NCI-H187 (cell line): ENCODE data around the gene TMEM198.

Experiments used
- DNase-seq, 2 experiments: peaks; one replicate each; lab custom pipeline; 2025; lab: John Stamatoyannopoulos, UW

Gene TMEM198

DNA sequence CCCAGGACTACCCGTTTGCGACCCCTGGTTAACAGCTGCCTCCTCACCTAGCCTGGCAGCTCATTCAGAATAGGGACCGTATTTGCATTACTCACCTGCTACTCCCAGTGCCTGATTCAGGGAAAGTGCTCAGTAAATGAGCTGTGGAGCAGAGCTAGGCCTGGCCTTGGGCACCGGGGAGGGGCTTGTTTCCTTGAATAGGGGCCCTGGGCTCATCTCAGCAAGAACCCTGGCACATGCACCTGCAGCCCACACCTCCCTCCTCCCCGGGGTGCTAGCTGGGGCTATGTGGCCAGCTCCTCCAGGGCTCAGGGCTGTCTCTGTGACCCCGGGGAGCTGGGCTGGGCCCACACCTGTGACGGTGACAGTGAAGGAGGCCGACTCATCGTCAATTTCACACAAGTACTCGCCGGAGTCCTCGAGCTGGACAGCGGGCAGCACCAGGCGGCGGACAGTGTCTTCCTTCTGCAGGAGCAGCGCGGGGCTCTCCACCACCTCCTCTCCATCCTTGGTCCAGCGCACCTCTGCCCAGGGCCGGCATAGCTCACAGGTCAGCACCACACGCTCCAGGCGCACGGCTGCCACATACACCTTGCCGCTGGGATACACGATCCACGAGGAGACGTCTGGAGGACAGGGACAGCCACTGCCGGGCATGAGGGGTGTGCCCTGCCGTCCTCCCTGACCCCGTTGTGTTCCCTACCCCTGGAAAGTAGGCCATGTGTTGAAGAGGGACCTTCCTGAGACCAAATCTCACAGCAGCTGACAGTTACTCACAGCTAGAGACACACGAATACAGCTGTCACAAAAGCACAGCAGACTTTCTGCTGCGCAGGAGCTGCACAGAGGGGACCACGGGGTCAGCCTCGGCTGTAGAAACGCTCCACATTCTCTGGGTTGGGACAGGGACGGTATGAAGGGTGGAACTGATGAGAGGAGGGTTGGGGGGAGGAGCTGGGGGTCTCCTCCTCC lies 18.5 kb downstream of the TMEM198 start:
- no peak for DNase-seq

DNA sequence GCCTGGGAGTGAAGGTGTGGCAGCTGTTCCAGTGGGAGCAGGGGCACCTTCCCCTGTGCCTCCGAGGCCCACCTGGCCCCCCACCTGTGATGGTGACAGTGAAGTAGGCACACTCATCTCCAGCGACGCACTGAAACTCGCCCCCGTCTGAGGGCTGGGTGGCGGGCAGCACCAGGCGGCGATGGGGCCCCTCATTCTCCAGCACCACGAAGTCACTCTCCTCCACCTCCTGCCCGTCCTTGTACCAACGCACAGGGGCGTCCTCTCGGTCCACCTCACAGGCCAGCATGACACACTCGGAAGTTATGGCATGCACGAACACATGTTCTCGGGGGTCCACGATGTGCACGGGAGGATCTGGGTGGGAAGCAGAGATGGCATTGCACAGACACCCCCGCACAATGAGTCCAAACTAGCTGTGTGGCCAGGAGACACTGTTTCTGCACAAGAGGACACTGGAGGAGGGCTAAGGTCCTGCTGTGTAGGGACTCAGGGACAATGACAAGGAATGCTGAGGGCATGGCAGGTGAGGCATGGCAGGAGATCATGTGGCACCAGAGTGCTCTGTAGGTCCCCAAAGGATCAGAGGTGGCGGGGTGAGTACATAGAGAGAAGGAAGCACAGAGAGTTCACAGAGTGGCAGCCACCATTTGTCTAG lies 19.6 kb downstream of the TMEM198 start:
- no peak for DNase-seq

DNA sequence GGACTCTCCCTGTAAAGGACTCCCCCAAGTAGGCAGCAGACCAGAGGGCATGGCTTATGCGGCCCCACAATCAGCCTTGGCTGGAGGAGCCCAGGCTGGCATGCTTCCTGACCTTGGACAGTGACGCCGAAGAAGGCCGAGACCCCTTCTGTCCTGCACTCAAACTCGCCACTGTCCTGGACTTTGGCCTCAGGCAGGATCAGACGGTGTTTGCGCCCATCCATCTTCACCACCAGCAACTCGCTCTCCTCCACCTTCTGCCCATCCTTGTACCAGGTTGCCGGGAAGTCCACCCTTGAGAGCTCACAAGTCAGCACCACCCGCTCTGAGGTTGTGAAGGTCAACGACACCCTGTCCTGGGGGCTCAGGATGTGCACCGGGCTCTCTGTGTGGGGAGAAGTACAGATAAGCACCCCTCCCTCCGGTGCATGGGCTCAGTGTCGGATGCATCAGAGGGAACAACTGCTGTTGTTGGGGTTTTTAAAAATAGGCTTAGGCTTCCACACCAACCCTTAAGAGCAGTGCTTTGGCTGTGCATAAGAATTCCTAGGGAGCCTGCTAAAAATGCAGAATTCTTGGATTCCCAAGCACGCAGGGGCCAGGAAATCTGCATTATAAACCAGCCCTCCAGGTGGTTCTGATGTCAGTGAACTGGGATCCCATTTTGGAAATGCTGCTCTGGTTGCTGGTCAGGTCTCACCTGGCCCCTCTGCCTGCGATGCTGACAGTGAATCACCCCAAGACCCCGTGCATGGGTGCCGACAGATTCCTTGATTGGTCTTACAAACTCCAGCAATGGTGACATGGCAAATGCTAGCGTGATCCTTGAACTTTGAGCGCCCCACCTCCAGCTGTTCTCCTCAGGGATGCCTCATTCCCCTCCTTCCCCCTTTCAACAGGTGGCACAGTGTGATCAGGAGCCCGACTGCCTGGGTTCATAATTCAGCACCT lies 21.6 kb downstream of the TMEM198 start:
- no peak for DNase-seq

DNA sequence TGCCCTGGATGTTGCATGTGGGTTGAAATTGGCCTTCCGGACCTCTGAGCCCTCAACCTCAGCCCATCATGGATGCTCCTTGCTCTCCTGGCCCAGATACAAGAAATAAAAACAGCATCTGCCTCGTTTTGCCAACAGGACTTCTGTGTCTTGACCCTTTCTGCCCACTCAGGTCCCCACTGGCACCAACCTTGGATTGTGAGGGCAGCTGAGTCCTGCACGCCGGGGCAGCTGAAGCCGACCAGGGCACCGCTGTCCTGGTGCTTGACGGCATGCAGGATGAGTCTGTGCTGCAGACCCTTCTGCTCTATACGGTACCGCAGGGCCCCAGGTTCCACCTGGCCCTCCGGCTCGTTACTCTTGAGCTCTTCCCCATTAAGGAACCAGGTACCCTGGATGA lies 22.8 kb downstream of the TMEM198 start:
- no peak for DNase-seq

DNA sequence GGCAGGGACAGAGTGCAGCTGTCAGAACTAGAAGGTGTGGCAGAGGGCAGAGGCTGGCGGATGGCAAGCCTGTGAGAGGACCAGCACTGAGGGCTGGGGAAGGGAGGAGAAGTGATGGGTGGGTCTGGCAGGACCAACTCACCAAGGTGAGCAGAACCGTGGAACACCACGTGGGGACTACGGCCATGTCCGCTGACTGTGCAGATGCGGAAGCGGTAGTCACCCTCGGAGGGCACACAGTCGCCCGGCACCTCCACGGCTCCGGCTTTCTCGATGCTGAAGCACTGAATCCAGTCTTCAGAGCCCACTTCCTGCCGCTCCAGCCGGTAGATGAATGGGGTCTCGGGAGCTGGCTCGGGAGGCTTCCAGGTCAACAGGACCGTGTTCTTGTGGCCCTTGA lies 23.3 kb downstream of the TMEM198 start:
- no peak for DNase-seq

DNA sequence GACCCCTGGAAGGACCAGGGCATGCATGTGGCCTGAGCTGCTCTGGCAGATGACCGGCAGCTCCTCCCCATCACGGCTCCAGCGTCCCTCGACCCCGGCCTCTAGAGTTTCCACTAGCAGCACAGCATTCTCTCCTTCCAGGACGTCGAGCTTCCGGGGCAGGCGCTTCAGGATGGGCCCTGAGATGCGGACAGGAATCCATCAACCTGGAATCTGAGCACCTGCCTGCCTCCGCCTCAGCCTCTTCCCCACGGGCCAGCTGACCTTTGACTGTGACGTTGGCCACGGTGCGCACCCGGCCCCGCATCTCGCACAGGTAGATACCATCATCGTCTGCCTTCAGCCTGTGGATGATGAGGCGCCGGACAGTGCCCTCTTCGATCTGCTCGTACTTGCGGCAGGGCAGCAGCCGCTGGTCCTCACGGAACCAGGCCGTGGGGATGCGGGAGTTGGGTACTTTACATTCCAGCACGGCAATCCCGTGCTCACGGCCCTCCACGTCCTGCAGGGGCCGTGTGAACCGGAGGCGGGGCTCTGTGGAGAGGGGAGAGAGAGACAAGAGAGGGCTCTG lies 24.0 kb downstream of the TMEM198 start:
- DNase-seq: no peak

DNA sequence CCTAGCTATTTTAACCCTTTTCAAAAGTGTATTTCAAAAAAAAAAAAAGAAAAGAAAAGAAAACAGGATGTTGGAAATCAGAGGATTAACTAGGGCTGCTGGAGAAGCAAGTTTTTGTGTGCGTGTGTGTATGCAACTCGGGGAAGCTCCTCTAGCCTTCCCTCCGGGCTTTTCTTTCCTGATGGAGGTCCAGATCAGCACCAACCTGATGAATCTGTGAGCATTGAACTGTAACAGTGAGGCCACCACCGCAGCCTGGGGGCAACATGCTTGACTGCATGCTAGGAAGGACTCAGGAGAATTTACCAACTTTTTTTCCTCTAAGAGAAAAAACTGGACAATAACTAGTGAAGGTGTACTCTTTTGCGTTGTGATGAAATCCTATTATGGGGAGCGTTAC lies 25.2 kb downstream of the TMEM198 start:
- DNase-seq: no peak

DNA sequence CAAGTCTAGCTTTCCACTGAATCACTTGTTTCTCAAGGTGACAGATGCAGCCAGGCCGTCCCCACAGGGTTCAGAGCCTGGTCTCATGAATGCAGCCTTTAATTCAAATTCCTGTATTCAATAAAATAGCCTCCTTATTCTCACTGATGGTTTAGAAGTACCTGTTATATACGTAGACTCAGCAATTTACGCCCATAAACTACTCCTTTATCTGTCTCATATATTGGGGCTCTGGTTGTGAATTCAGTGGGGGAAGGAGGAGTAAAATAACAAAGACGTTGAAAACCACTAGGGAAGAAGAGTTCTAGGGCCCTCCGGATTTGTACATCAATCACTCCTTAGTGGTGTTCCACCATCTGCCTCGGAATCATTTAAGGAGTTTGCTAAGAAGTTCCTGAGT lies 25.8 kb downstream of the TMEM198 start:
- no peak for DNase-seq

DNA sequence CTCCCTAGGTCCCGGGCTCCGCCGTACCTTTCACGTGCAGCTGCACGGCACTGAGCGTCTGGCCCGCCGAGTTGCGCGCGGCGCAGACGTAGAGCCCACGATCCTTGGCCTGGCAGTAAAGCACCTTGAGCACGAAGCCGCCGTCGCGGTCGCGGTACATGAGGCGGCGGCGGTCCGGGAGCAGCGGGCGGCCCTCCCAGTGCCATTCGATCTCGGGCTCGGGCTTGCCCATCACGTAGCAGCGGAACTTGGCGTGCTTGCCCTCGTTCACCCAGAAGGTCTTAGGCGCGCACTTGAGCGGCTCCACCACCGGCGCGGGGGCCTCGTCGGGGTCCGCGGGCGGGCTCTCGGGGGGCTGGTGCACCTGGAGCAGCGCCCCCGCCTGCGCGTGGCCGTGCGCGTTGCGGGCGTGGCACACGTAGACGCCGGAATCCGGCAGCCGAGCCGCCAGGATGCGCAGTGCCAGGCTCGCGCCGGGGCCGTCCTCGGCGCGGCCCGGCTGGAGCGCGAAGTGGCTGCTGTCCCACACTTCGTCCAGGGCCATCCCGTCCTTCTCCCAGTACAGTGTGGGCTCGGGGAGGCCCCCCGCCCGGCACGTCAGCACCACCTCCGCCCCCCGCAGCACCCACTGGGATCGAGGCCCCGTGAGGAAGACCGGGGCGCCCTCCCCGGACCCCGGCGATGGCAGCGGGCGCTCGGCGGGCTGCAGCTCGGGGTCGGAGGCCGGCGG lies 26.5 kb downstream of the TMEM198 start:
- no peak for DNase-seq

DNA sequence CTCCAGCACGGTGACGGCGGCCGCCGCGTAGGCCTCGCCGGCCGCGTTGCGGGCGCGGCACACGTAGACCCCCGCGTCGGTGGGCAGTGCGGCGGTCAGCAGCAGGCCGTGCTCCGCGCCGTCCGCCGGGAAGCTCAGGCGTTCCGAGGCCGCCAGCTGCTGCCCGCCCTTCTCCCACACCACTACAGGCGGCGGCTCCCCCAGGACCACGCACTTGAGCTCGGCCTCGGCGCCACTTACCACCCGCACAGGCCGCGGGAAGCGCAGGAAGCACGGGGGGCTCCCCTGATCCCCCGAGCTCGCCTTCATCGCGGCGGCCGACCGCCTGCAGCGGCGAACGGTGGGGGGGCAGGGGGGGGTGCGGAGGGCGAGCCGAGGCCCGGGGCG lies 27.1 kb downstream of the TMEM198 start:
- DNase-seq: no peak

DNA sequence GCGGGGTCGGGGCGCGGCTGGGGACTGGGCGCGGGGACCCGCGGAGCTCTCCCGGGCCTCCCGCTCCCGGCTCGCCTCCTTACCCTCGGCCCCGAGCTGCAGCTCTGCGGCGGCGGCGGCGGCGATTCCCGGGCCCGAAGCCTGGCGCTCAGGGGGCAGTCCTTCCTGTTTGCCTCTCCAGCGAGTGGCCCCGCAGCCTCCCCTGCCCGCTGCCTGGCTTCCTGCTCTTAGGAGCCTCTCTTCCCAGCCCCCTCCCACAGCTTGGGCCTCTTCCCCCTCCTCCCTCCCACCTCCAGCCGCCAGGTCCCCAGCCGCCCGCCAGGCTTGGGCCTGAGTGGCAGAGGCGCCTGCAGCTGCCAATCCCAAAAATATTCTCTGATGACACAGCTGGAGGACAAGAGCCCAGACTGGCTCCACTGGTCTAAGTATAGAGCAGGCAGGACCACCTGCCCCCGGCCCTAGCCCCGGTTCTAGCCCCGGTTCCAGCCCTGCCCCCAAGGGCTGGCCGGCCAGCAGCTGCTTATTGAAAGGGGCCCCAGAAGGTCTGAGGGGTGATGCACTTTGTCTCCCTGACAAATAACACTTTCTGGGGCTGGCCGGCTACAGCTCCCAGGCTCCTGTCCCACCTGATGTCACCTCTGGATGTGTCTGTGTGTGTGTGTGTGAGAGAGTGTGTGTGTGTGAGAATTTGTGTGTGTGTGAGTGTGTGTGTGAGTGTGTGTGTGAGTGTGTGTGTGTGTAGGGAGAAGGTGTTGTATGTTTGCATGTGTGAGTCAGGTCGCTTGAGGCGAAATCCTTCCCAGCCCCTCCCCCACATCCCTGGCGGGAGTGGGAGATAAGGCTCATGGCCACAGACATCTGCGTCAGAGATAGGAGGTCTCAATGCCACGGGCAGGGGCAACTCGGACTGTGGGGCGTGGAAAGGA lies 27.7 kb downstream of the TMEM198 start, which contains the start of gene OBSL1:
Gene OBSL1, minus strand, starts transcription at position 229 of the 926 bp plus-strand sequence. CDS start 307 bp downstream, outside the sequence.
- DNase-seq: peak in 1 of 2 experiments; percentile 37

DNA sequence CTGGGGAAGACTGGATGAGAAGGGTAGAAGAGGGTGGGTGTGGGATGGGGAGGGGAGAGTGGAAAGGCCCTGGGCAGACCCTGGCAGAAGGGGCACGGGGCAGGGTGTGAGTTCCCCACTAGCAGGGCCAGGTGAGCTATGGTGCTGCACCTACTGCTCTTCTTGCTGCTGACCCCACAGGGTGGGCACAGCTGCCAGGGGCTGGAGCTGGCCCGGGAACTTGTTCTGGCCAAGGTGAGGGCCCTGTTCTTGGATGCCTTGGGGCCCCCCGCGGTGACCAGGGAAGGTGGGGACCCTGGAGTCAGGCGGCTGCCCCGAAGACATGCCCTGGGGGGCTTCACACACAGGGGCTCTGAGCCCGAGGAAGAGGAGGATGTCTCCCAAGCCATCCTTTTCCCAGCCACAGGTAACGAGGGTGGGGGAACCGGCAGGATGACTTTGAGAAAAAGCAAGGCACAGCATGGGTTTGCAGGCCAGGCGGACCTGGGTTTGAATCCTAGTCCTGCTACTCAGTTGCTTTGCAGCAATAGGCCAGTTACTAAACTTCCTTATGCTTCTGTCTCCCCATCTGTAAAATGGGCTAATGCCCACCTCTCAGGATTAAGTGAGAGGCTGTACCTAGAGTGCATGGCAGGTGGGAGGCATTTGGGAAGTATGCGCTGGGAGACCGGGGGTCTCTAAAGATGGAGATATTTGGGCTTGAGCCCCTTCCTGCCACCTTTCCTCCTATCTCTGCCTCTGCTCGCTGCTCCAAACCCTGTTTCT lies 28.6 kb downstream of the TMEM198 start, which contains the start of gene INHA:
Gene INHA, plus strand, starts transcription at position 74 of the 765 bp plus-strand sequence. Its CDS starts 65 bp downstream, at position 139.
- DNase-seq: no peak

DNA sequence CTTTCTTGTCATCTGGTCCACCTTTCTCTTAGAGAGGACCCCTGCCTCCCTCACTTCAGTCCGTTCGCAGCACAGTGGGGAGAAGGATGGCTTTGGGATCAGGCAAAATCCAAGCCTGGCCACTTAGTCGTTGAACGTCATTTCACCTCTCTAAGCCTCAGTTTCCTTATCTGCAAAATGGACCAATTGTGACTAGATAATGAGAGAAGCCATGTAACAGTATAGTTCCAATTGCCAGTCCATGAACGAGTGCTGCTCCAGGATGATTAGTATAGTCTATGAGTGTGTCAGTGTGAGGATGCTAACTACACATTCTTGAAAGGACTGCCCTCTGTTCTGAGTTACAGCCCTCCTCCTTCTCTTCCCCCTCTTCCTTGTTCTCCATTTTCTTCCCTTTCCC lies 29.3 kb downstream of the TMEM198 start:
- no peak for DNase-seq

DNA sequence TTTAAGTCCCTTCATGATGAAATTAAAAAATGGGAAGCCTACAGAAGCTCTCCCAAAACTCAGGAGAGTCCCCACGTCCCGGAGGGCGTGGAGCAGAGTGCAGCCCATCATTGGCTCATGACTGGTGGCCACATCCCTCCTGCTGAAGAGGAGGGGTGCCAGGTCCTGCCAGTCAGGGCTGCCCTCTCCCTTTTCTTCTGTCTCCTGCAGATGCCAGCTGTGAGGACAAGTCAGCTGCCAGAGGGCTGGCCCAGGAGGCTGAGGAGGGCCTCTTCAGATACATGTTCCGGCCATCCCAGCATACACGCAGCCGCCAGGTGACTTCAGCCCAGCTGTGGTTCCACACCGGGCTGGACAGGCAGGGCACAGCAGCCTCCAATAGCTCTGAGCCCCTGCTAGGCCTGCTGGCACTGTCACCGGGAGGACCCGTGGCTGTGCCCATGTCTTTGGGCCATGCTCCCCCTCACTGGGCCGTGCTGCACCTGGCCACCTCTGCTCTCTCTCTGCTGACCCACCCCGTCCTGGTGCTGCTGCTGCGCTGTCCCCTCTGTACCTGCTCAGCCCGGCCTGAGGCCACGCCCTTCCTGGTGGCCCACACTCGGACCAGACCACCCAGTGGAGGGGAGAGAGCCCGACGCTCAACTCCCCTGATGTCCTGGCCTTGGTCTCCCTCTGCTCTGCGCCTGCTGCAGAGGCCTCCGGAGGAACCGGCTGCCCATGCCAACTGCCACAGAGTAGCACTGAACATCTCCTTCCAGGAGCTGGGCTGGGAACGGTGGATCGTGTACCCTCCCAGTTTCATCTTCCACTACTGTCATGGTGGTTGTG lies 30.9 kb downstream of the TMEM198 start:
- no peak for DNase-seq

DNA sequence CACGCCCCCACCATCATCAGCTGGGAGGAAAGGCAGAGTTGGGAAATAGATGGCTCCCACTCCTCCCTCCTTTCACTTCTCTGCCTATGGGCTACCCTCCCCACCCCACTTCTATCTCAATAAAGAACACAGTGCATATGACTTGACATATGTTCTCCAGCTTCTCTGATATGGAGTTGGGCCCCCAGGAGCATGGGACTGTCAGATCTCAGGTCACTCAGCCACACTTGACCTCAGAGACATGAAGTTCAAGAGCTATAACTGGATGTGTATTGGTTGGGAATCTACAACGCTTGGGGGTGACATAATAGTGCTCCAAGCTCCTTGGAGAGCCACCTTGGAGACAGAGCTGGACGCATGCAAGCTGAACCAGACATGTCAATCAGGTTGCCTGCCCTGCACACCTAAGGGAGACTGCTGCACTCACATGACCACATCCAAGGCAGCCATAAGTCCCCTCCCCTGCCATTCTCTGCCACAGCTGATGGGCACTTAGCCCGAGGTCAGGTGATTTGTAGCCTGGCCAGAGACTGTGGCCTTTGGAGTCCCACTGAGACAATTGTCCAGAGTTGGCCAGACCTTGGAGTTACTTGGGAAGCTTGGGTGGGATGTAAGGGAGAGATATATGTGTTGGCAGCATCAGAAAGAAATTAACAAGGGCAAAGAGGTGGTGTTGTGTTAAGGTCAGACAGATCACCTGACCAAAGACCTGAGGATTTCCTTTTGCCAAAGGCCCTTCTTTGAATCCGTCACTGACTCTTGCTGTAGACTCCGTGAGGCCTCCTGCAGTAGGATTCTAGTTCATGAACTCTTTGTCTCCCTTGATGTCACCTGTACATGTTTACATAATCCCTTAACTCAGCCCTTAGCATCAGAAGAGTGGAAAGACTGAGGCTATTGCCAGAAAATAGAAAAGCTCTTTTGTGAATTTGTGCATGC lies 32.0 kb downstream of the TMEM198 start:
- no peak for DNase-seq

DNA sequence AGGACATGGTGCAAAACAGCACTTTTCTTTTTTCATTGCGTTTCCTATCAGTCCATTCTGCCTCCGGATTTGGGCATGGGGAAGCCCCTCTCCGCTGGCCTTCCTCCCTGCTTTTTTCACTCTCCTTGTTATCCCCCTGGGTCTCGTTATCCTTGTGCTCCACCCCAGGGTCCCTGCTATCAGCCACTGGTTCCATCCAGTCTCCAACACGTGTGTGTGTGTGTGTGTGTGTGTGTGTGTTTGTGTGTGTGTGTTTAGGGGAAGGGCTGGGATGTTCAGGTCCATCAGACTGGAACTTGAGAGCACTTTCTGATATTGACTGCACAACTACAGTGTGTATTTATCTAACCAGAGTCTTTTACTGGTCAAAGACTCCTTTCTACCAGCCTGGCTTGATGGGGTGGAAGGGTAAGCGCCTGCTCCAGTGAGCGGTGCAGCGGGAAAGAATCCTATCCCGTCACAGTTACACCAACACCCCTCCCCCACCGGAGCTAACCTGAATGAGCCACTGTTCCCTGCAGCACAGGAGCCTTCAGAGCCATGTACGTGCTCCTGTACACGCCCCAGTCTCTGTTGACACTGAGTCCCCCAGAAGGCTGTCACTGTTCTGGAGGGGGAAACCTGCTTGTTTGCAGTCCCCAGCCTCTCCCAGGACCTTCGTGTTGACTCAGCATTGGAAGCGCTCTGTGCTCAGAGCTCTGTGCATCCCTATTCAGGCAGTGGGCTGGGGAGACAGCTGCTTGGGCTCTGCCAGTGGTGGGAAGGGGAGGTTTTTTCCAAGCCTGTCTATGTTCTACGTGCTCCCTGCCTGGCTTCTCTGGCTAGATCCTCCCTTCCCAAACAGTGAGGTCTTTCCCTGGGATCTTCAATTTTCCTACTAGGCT lies 32.9 kb downstream of the TMEM198 start:
- DNase-seq: peak in 1 of 2 experiments; percentile 19
